ENCODE results near the gene NPEPL1. TPM values are rescaled to one million over a fixed set of nuclear protein-coding genes. Genes with fewer than 3 reads are reported as not detected.

NPEPL1 gene
- total and polyA plus RNA-seq, 10 of the 15 experiments (the other 5 are each of a cell fraction or from before 2014, with no cell fraction given), result 0.08 to 21.3 (median 10.2) TPM

DNA sequence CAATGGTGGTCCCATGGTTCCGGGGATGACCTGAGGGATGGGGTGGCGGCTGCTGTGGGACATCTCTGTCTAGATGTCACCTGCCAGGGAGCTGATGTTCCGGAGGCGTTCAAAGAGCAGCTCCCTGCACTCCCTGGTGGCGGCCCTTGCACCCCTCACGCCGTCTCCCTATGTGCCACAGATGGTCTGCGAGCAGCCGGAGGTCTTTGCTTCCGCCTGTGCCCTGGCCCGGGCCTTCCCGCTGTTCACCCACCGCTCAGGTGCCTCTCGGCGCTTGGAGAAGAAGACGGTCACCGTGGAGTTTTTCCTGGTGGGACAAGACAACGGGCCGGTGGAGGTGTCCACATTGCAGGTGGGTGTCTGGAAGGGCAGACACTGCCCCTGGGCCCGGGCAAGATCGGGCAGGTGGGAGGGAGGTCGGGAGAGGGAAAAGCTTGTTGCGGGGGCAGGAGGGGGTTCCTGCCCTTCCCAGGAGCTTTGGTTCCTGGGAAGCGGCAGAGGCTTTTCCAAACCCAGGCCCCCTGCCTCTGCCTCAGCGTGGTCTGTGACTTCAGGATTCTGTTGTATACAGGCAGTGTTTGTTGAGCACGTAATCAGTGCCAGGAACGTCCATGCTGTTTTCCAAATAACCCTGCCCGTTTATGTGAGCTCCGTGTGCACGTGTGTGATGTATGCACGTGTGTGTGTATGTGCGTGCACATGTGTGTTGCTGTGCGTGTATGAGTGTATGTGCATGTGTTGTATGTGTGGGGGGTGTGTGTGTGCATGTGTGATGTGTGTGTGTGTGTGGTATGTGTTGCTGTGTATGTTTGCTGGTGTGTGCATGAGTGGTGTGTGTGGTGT, 1.9 kb downstream of the NPEPL1 start:
- POLR2A ChIA-PET, result no interaction called here
- intact Hi-C loops (cut with micrococcal nuclease; ENCODE audit: unreplicated experiment), result loop anchor here (5.0 to 10.0 kb wide), 2 partner anchors 42 to 460 kb away; partner anchors contain the start of gene STX16

More for the DNA sequence above, 1.9 kb downstream of the NPEPL1 start:
- ChIA-PET SMC1A (ENCODE audit: uncharacterized antibody, unreplicated experiment) (no interaction called here), RAD21 (ENCODE audit: unreplicated experiment) (no interaction called here), CTCF (no interaction called here)
- no TSS peak for BruUV-seq (replicated peaks)
- no peak overlapping the region for H2AFZ ChIP-seq (ENCODE audit: control insufficient read depth, low read depth, low read length)
- TF ChIP-seq, protein P1, sequence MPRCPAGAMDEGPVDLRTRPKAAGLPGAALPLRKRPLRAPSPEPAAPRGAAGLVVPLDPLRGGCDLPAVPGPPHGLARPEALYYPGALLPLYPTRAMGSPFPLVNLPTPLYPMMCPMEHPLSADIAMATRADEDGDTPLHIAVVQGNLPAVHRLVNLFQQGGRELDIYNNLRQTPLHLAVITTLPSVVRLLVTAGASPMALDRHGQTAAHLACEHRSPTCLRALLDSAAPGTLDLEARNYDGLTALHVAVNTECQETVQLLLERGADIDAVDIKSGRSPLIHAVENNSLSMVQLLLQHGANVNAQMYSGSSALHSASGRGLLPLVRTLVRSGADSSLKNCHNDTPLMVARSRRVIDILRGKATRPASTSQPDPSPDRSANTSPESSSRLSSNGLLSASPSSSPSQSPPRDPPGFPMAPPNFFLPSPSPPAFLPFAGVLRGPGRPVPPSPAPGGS (IDR thresholded peaks at IDR 0.05; ENCODE audit: borderline replicate concordance, insufficient read depth, low read depth, low read length, poor library complexity, severe bottlenecking), result peak; percentile 53
- no peak for TF ChIP-seq LARP7 (IDR thresholded peaks at IDR 0.05)
- TF ChIP-seq, protein P2, sequence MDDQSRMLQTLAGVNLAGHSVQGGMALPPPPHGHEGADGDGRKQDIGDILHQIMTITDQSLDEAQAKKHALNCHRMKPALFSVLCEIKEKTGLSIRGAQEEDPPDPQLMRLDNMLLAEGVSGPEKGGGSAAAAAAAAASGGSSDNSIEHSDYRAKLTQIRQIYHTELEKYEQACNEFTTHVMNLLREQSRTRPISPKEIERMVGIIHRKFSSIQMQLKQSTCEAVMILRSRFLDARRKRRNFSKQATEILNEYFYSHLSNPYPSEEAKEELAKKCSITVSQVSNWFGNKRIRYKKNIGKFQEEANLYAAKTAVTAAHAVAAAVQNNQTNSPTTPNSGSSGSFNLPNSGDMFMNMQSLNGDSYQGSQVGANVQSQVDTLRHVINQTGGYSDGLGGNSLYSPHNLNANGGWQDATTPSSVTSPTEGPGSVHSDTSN (IDR thresholded peaks at IDR 0.05; ENCODE audit: insufficient replicate concordance, low read depth, low read length), result peak; percentile 43
- TF ChIP-seq POLR2AphosphoS5 (IDR thresholded peaks at IDR 0.05; ENCODE audit: low read length), result peak; percentile 60; the same call in 1 of the 2 replicates
- in situ Hi-C loops (cut with MboI), result loop anchor here (25.0 kb wide), 1 partner anchor 457 kb away; the partner anchor contains the start of gene ANKRD60
- H3K4me1 ChIP-seq (ENCODE audit: control insufficient read depth, insufficient read depth, low read length), result peaks cover 5% of the 10 kb centered on the region
- ATAC-seq (no peak), DNase-seq (ENCODE audit: low read depth, low spot score) (no peak), FAIRE-seq (no peak)
- H4K20me1 ChIP-seq (ENCODE audit: control insufficient read depth, insufficient read depth), result no peaks in the 10 kb centered on the region
- H3K9me3 ChIP-seq (replicated peaks; ENCODE audit: control insufficient read depth, insufficient read depth, low read length), result no peaks in the 10 kb centered on the region
- WGBS (ENCODE audit: insufficient coverage, insufficient replicate concordance, low lambda C conversion rate, missing lambda C conversion rate), result 95% methylated on average over 33 of the region's 33 CpGs
- H3K9ac ChIP-seq (ENCODE audit: control insufficient read depth, insufficient read depth, low read length), result no peak overlapping the region
- peaks cover 0 to 1% of the 10 kb centered on the region in 2 experiments; a peak in 2 of 4 replicates for H3K36me3 ChIP-seq (ENCODE audit: control insufficient read depth in 2 of 2, insufficient read depth in 2 of 2, low read length in 1 of 2)
- no peaks in the 10 kb centered on the region; the same call in 1 of the 2 replicates for H3K79me2 ChIP-seq (ENCODE audit: control insufficient read depth, insufficient read depth, low read length)
- H3K4me2 ChIP-seq (ENCODE audit: control insufficient read depth, insufficient read depth), result peak overlapping the region; percentile 70
- no peak overlapping the region for H3K4me3 ChIP-seq
- no peak overlapping the region for H3K27ac ChIP-seq (ENCODE audit: control insufficient read depth, insufficient read depth)
- no peaks in the 10 kb centered on the region for H3K27me3 ChIP-seq (replicated peaks in 1 of 2; ENCODE audit: control insufficient read depth in 2 of 2, insufficient read depth in 2 of 2, low read length in 1 of 2)

Measured in GM12878 (cell line).